Epithelial cell of proximal tubule (primary cell): ENCODE measurements around the gene PTER. TPM values are rescaled to one million over a fixed set of nuclear protein-coding genes. Genes with fewer than 3 reads are reported as not detected.

Source experiments
- DNase-seq: peaks from one replicate; pipeline ENCODE4 v3.0.0-alpha.2; 2011; ENCODE audit warnings: low read depth
- H3K4me3 ChIP-seq: 2 replicates; pipeline ENCODE4 v1.5.1; 2011; ENCODE audit warnings: low read depth, mild to moderate bottlenecking, low read length
- CTCF ChIP-seq: conservative IDR thresholded peaks from 2 replicates; pipeline ENCODE4 v1.5.1; 2012; ENCODE audit warnings: low read depth, mild to moderate bottlenecking, low read length
- total RNA-seq: library from RNA; depleted of rRNA; stranded (reverse); fragments of >200 nt; gene quantifications from 2 replicates; pipeline ENCODE4 v1.2.3, GENCODE V29; 2015

The PTER gene
- total RNA-seq, 1 donor from 2014 or later, result 15.3 TPM

GRCh38 chr10:16562891-16563290, 126.1 kb downstream of the PTER start:
- TF ChIP-seq CTCF, result no peak
- H3K4me3 ChIP-seq, result no peak overlapping the region
- DNase-seq, result no peak

Other genes with a start within 250 kb of the PTER start
- 0.14 and 0.69 TPM in 2 replicates for gene C1QL3, start 84.9 kb downstream of the PTER start, total RNA-seq